Smooth muscle cell of the brain vasculature (primary cell): ENCODE results near the gene CTSS.
A peak's percentile ranks its signal among the peaks of the same experiment; 100 is the strongest.
"Not testable (repeated sequence)": the region's sequence is repeated elsewhere in the genome, so short reads cannot be mapped to it uniquely, and the experiment has no call there.

Experiments
- DNase-seq: peaks from one replicate; pipeline ENCODE4 v3.0.0-alpha.2; 2012; ENCODE audit warnings: low read depth, low spot score

CTSS gene

DNA sequence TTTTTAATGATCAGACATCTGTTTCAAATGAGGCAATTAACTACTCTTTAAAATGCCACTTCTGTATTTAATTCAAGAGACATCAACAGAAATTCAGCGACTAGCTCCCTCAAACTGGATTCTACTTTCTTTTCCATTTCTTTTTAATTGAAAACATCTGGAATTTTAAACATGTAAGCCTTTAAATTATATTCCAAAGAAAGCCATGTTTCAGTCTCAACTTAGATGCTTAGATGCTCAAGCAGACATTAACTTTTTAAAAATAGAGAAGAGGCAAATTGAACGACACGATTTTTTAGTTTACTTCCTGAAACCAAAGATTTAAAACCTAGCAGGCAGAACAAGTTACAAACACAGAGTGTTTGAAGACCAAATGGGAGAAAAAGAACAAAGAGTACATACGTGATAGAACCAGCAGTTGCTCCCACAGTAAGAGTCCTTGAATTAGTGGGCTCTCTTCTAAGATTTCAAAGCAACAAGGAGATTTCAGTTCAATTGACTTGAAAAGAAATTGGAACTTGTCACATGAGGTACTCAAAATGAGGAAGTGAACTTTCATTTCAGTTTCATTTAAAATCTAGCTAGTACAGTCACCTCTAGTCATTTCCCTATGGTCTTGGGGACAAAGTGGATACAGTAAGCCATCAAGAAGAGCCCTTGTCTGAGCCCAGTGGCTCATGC, at the start of gene CTSS:
TSS of gene CTSS (minus strand) at position 483 of the 681 bp plus-strand sequence. CDS start 1,015 bp downstream, outside the sequence.
- DNase-seq = peak; percentile 2

DNA sequence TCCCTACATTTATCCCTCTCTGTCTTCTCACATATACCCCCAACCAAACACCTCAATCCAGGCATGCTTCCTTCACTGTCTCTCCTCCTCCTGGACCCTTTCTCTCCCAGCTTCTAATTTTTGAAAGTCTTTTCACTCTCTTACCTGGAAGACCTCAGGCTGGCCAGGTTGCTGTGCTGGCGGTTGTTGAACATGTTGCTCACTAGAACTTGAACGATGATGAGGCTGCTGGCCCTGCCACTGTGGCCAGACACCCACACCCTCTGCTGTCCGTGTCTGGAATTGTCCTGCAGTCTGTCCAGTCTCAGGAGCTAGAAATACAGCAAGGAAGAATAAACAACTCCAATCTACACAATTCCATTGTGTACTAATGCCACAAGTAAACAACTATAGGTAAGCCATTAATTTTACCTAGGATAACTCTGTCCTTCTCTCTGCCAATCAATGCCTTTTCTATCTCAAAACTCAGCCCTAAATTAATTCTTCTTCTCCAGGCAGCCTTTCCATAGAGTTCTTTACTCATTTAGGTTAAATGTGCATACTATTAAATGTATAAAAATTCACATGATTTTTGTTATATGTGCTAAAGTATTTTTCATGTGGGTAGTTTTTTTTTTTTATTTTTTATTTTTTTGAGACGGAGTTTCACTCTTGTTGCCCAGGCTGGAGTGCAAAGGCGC, 47.6 kb upstream of the CTSS start:
- no peak for DNase-seq

DNA sequence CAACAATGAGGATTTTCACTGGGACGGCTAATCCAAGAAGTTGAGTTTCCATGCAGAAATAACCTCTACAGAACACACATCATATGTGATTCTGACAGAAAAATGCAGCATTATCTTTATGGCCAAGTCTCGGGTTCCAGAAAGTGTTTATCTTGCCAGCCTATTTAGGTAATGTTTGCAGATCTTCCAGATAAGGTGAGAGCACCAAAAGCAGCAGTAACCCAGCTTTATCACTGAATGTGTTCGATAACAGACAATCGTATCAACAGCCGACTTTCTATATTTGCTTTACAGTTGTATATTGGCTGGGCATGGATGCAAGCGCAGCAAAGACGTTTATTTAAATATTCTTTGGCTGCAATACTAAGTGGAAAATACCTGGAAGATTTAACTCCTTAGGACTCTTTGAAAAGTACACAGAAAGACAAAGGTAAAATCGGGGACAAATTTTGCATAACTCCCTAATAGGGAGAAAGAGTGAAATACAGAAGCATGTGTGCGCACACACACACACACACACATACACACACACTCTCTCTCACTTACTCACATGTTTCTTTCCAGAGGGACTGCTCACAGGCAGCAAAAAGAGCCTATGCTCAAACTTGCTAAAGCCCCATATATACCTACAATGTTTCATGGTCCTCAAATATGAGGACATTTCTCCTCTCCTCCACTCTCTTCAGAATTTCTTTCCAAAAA, 45.5 kb upstream of the CTSS start:
- DNase-seq = no peak

DNA sequence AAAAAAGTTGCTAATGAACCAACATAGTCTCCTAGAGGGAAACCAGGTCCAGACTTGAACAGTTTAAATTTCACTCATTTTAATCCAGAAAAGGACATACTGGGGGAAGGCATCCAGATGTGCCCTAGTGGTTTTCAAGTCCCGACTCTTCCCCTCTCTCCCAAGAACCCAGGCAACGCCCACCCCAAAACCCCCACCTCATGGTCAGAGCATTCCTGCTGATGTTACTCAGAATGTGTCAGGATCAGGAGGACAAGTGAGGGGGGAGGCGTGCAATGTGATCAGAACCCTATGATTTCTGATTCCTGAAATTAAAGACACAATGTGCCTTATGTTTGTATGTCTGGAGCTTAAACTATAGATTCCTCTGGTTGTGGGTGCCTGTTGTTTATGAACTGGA, 44.1 kb upstream of the CTSS start:
- DNase-seq = no peak

DNA sequence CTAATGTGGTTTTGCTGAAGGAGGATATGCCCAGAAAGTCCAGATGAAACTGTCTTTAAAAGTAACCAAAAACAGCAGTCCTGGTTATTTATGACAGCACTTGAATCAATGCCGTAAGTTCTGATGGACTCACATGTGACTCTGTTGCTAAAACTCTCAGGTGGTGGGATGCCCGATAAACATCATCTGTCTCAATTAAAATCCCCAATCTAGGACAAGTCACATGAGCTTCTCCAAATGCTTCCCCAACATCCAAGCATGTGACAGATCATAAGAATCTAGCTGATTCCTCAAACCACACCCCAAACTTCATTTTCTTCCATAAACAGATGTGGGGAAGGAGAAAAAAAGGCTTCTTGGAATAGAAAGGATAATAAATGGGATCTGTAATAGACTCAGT, 43.3 kb upstream of the CTSS start:
- DNase-seq = no peak

DNA sequence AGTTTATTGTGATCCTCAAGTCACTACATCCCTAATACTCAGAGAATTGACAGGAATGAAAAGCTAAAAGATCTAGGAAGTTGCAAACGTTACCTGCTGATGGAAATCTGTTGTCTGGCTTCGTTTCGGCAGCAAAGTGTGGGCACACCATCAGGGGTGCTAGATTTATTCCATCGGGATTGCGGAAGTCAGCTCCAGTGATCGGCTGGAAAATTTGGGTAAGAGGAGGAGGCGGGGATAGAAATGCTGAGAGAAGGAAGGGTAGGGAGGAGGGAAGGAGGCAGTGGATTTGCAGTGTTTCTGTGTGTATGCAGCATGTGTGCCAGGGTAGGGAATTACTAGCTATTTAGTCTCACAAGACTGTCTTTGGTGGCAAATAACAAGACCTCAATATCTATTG, 42.5 kb upstream of the CTSS start, which contains the start of gene CTSK:
TSS of gene CTSK (minus strand) at position 140 of the 400 bp plus-strand sequence. CDS start 1,455 bp downstream, outside the sequence.
- DNase-seq = no peak

DNA sequence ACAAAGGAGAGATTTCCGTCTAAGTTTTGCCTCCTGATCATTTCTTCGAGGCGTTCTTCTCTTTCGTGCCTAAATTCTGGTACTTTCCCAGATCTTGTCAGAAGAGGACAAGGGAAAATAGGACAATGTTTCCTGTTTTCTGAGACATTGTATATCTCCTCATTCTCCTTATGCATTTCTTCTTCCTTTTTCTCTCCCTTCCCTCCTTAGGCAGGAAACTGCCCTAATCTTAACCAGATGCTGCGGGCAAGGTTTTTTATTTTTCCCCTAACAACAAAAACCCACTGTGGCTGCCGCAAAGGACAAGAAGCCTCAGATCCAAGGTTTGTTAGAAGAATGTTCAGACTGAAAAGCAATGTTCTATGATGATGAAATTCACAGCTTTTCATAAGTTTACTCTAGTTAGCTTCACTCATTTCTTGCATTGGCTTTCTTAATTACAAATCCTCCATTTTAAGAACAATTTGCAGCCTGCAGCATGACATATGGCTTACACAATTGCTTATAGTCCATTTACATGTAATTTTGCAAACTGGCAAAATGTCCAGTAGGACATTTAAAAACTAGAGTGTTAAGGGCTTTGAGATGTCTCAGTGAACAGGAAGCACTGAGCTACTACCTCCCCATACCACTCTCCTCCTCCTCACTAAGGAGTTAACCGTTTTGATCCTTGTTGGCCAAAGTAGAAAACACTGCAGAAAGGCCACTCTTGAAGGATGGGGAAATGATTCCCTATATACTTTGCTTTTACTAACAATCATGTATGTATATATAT, 41.9 kb upstream of the CTSS start:
- no peak for DNase-seq

DNA sequence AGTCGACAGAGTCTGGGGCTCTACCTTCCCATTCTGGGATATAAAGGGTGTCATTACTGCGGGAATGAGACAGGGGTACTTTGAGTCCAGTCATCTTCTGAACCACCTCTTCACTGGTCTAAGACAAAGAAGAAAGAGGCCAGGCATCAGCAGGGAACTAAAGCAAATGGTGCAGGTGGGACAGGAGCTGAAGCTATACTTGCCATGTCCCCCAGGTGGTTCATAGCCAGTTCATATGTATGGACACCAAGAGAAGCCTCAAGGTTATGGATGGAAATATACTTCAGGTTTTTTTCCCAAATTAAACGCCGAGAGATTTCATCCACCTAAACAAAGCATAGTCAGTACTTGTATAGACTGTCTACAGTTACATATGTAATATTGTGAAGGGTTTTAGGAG, 40.3 kb upstream of the CTSS start:
- no peak for DNase-seq

DNA sequence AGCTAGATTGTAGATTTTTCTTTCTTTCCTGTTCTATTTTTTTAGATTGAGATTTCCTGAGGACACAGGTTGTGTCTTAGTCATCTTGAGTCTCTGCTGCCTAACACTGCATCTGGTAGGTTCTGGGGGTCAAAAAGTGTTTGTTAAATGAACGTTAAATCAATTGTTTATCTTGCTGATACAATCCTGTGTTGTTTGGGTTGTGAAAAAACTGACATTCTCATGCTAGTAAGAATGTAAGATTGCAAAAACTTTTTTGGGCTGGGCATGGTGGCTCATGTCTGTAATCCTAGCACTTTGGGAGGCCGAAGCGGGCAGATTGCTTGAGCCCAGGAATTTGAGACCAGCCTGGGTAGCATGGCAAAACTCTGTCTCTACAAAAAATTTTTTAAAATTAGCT, 39.1 kb upstream of the CTSS start:
- DNase-seq = no peak

DNA sequence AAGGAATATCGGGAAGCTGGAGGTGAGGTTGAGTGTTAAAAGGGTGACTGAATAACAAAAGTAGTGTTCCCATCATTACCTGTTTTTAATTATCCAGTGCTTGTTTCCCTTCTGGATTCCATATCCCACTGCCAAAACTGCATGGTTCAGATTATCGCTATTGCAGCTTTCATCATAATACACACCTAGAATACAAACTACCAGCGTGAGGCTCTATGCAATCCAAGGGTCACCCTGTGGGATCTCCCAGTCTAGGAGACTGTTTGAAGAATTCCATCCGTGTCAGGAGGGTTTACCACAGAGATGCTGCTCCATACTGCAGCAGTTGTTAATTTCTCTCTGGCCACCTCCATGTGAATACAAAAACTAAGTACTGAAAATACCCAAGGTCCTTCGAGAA, 33.5 kb upstream of the CTSS start:
- no peak for DNase-seq

DNA sequence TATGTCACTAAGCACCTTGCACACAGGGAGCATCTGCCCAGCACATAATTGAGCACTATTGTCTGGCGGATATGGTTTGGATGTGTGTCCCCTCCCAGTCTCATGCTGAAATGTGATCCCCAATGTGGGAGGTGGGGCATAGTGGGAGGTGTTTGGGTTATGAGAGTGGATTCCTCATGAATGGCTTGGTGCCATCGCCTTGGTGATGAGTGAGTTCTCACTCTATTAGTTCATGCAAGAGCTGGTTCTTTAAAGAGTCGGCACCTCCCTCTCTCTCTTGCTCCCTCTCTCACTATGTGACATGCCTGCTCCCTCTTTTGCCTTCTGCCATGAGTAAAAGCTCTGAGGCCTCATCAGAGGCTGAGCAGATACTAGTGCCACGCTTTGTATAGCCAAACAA, 32.9 kb upstream of the CTSS start:
- no peak for DNase-seq

DNA sequence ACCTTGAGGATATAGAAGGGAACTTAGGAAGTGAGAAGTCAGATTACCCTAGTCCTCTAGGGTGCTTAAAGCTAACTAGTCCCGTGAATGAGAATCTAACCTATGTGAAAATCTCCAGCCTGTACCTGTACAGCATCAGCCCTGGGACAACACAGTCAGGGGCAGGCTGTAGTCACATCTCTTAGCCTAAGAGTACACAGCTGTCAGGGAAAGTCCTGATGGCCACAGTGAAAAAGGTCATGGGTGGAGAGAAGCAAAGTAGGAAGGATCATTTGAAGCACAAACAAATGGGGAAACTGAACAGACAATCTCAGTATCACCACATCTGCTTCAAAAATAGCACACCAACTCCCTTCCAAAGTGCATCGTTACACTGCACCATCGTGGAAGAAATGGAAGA, 30.8 kb upstream of the CTSS start:
- no peak for DNase-seq

DNA sequence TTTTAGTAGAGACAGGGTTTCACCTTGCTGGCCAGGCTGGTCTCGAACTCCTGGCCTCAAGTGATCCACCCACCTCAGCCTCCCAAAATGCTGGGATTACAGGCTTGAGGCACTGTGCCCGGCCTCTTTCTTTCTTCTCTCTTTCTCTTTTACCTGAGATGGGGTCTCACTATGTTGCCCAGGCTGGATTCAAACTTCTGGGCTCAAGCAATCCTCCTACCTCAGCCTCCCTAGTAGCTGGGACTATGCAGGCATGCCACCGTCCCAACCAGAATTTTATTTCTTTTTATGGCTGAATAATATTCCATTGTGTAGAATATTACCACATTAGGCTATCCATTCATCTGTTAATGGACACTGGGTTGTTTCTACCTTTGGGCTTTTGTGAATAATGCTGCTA, 28.2 kb upstream of the CTSS start:
- not testable (repeated sequence) for DNase-seq

DNA sequence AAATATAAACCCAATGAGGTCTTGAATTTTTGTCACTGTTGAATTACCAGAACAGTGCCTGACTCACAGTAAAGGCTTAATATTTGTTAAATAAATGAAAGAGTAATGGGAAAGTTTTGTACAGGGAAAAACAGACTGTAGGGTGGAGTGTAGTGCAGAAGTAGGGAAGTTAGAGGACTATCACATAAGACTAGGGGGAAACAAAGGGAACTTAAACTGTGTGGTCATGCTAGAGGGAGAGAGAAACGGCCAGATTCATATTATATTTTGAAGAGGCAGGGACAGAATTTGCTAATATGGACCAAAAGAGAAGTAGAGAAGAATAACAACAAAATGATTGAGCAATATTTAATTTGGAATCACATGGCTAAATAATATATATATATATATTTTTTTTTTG, 27.6 kb upstream of the CTSS start:
- DNase-seq = no peak

DNA sequence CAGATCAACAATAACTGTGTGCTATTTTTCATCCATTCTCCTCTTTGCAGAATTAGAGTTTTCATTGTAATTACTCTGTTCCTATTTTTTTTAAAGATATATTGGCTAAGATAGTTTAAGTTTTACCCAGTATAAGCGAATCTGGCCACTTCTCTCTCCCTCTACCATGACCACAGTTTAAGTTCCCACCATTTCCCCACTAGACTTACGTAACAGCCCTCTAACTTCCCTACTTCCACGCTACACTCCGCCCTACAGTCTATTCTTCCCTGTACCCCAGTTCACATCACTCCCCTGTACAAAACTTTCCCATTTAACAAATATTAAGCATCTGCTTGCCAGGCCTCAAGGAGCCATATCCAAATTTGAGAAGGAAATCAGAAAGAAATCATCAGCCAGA, 26.0 kb upstream of the CTSS start:
- no peak for DNase-seq

DNA sequence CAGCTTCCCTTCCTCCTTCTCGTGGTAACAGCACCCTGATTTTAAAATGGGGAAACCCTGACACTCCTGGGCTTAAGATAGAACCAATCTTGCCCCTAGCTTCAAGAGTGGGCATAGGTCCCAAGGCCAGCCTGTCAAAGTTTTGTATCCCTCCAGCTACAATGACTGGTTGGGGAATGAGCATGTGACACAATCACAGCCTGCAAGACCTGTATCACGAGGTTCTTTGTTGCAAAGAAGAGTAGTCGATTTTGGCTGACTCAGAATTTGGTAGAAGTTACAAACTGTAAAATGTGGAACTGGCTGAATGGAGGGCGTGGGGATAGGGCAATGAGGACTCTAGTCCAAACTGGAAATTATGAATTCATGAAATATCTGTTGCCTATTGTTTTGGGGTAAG, 23.8 kb upstream of the CTSS start:
- no peak for DNase-seq

DNA sequence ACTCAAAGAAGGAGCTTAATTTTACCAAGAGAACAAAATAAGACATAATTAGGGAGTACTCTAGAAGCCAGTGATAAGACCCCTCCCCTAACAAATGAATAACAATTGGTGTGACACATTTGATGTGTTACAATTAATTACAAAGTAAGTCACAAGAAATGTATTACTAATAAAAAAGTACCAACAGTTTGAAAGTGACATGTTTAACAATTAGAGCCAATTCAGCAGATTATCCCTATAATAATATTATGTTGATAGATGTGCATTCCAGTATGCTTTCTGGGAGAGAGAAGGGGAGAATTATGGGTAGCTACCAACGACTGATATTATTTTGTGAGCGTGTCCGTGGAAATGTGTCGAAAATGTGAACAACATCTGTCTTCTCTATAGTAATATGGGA, 23.4 kb upstream of the CTSS start:
- no peak for DNase-seq

DNA sequence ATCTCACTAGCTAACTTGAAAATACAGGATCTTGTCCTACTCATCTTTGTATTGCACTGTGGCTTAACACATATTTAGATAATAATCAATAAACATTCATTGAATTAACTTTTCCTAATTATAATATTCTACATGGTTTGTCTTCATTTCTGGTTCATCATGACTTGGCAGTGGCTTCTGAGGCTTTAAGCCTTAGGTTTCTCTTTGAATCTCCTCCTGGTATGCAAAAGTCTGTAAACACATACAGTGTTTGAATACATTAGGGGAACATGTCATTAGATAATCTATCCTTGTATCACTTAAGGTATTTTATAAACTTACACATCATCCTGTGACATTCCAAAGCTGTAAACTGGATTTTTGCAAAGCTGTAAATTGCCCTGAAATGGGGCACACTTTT, 21.9 kb upstream of the CTSS start:
- no peak for DNase-seq

DNA sequence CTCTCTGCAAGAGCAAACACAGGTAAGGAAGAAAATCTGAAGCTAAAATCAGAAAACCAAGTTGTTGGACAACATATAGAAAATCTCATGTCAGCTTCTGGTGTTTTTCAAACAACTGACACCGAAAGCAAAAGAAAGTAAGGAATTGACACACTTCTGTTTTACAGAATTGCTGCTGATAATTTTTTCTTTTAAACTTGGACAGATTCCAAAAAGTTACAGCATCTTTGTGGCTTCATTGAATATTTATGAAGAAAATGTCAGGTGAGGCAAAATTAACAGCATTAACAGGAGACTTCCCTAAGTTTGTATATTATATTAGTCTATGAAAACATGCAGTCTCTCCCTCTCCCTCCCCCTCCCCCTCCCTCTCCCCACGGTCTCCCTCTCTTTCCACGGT, 14.9 kb upstream of the CTSS start:
- no peak for DNase-seq

DNA sequence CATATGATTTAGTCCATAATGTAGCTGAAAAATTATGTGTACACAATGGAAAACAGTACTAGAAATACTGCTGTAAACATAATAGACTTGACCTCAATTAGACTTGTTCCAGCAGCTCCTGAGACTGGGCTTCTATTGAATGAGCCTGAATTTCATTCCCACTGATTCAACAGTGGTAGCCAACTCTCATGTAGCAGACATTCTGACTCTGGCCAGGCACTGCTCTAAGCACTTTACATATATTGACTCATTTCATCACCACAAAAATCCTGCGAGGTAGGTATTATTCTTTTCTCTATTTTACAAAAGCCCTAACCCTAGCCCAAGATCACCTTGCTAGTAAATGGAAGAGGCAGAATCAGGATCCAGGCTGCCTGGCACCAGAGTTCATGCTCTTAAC, 12.8 kb upstream of the CTSS start:
- no peak for DNase-seq

DNA sequence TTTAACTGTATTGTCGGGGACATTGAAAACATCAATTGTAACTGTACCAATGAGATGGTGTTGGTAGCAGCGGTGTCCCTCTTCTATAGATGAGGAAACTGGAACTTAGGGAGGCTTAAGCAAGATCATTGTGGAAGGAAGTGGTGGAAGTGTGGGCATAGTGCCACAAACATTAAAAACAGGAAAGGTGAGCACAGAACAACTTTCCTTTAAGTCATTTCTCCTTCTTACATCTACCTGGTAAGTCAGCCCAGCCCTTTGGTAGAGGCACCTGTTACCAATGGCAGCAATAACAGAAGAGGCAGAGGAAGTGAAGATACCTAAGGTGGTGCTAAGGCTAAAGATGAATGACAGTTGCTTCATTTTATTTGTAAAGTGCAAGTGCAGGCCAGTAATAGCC, 12.0 kb upstream of the CTSS start:
- no peak for DNase-seq

DNA sequence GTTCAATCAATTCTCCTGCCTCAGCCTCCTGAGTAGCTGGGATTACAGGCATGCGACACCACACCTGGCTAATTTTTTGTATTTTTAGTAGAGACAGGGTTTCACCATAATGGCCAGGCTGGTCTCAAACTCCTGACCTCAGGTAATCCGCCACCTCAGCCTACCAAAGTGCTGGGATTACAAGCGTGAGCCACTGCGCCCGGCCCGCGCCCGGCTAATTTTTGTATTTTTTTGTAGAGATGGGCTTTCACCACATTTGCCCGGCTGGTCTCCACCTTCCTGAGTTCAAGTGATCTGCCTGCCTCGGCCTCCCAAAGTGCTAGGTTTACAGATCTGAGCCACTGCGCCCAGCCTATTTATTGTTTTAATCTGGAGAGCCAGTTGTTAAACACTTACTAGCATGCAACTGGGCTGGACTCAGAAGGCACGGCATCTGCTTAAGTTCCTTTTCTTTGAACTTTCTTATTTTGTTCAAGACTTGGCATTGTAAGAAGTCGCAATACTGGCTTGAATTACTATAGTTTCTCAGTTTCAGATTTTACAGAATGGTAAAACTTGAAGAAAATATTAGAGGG, 10.4 kb upstream of the CTSS start:
- DNase-seq = not testable (repeated sequence)
